ENCODE measurements around the gene UNCX. TPM values are rescaled to one million over a fixed set of nuclear protein-coding genes. Genes with fewer than 3 reads are reported as not detected.

UNCX gene
- total RNA-seq, 1 experiment from 2014 or later, result not detected

DNA sequence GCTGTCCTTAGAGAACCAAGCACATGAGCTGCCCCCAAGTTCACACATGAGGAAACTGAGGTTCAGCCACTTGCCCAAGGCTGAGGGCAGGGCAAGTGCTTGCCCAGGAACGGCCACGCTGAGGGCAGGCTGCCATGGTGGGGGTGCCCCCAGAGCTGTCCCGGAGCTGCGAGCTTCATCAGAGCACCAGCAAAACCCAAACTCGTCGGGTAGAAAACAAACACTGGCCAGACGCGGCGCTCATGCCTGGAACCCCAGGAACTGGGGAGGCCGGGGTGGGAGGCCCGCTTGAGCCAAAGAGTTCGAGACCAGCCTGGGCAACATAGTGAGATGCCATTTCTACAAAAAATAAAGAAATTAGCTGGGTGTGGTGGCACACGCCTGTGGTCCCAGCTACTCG is 38.4 kb downstream of the UNCX start:
- DNase-seq (ENCODE audit: low read depth, low spot score) (no peak), ATAC-seq (no peak)
- intact Hi-C loops (cut with micrococcal nuclease), result no loop called here
- H3K9me2 ChIP-seq (ENCODE audit: insufficient read depth), result no peaks in the 10 kb centered on the region
- TF ChIP-seq CEBPB (IDR thresholded peaks at IDR 0.05; ENCODE audit: low read depth) (no peak), ZFX (IDR thresholded peaks at IDR 0.05) (no peak), ATF3 (IDR thresholded peaks at IDR 0.05) (no peak), FOSL1 (IDR thresholded peaks at IDR 0.05; ENCODE audit: low read depth) (no peak), POLR2A (IDR thresholded peaks at IDR 0.05; ENCODE audit: borderline replicate concordance, extremely low read depth, insufficient read depth, insufficient read length) (no peak), CBX3 (IDR thresholded peaks at IDR 0.05; ENCODE audit: low read depth) (no peak), TCF7L2 (IDR thresholded peaks at IDR 0.05; ENCODE audit: borderline replicate concordance, extremely low read depth, insufficient read depth, insufficient read length) (no peak), CTCF (IDR thresholded peaks at IDR 0.05 in 2 of 3, conservative IDR thresholded peaks at IDR 0.05 in 1 of 3; ENCODE audit: borderline replicate concordance in 1 of 3, insufficient read depth in 1 of 3, low read depth in 2 of 3, low read length in 2 of 3) (no peak), EZH2phosphoT487 (IDR thresholded peaks at IDR 0.05; ENCODE audit: borderline replicate concordance) (no peak), YY1 (IDR thresholded peaks at IDR 0.05; ENCODE audit: extremely low read depth, insufficient replicate concordance, low read depth, low read length) (no peak), ELF1 (IDR thresholded peaks at IDR 0.05; ENCODE audit: borderline replicate concordance, low read depth) (no peak)
- TF ChIP-seq, protein P1, sequence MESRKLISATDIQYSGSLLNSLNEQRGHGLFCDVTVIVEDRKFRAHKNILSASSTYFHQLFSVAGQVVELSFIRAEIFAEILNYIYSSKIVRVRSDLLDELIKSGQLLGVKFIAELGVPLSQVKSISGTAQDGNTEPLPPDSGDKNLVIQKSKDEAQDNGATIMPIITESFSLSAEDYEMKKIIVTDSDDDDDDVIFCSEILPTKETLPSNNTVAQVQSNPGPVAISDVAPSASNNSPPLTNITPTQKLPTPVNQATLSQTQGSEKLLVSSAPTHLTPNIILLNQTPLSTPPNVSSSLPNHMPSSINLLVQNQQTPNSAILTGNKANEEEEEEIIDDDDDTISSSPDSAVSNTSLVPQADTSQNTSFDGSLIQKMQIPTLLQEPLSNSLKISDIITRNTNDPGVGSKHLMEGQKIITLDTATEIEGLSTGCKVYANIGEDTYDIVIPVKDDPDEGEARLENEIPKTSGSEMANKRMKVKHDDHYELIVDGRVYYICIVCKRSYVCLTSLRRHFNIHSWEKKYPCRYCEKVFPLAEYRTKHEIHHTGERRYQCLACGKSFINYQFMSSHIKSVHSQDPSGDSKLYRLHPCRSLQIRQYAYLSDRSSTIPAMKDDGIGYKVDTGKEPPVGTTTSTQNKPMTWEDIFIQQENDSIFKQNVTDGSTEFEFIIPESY (IDR thresholded peaks at IDR 0.05; ENCODE audit: extremely low read depth, insufficient replicate concordance, low read length), result no peak
- ChIA-PET CTCF (no interaction called here), RAD21 (ENCODE audit: low non-redundant PET in 1 of 2, low total read pairs in 2 of 2, uncharacterized antibody in 2 of 2, unreplicated experiment in 2 of 2) (no interaction called here), POLR2A (no interaction called here)
- no peak overlapping the region for H3K27ac ChIP-seq (ENCODE audit: low read depth, low read length)
- no peak overlapping the region for H2AFZ ChIP-seq (ENCODE audit: low read depth, low read length, poor library complexity, severe bottlenecking)
- H3K4me1 ChIP-seq (ENCODE audit: control insufficient read depth in 1 of 2, insufficient read depth in 2 of 2, low read length in 2 of 2), result no peaks in the 10 kb centered on the region
- no peaks in the 10 kb centered on the region for H3K79me2 ChIP-seq (ENCODE audit: insufficient read depth, low read length)
- H3K9ac ChIP-seq (ENCODE audit: low read length), result no peak overlapping the region
- no TSS peak for BruUV-seq (replicated peaks)
- H4K20me1 ChIP-seq (ENCODE audit: insufficient read depth), result no peaks in the 10 kb centered on the region
- no peak overlapping the region for H3K4me3 ChIP-seq (replicated peaks in 1 of 2; ENCODE audit: low read depth in 1 of 2, low read length in 2 of 2)
- H3K4me2 ChIP-seq (ENCODE audit: low read length), result no peak overlapping the region
- peaks cover 3% of the 10 kb centered on the region; the same call in 1 of the 2 replicates for H3K27me3 ChIP-seq (ENCODE audit: insufficient read depth, low read length)
- H3K9me3 ChIP-seq (ENCODE audit: control insufficient read depth in 1 of 2, insufficient read depth in 1 of 2, low read depth in 1 of 2, low read length in 2 of 2), result no peaks in the 10 kb centered on the region
- no peaks in the 10 kb centered on the region for H3K36me3 ChIP-seq (ENCODE audit: control insufficient read depth in 1 of 2, insufficient read depth in 2 of 2, low read length in 2 of 2)

All from HCT116 (cell line).